HG03045 (cell line): ENCODE measurements around the gene MIGA2.
"Not testable (repeated sequence)": the region's sequence is repeated elsewhere in the genome, so short reads cannot be mapped to it uniquely, and the experiment has no call there.

Experiments used
- ATAC-seq: cut with Tn5 transposase; IDR thresholded peaks from one replicate; pipeline ENCODE4 v1.9.1; 2021; ENCODE audit warnings: mild to moderate bottlenecking, moderate library complexity; ENCODE audit not compliant: unreplicated experiment

MIGA2 gene

DNA sequence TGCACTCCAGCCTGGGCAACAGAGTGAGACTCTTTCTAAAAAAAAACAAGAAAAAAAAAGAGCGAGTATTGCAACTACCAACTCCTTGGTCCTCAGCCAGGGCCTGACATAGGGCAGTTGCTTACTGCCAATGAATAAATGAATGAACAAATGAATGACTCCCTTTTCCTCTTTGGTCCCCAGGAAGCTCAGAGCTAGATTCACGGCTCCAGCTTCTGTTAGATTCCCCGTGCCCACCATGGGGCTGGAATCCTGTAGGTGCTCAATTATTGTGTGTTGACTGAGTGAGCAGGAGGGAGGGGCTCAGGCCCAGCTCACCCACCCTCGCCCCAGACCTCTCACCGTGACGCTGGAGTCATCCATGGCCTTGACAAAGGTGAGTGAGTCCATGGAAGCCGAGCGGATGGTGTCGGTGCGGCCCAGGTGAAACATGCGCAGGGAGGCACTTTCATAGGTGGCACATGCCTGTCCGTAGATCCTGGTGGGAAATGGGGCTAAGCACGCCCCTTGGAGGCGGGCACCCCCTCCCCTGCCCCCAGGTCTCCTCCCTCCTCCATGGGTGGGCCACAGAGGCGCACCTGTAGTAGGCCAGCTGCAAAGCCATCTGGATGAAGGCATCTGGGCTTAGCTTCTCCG is 61.4 kb downstream of the MIGA2 start:
- no peak for ATAC-seq

DNA sequence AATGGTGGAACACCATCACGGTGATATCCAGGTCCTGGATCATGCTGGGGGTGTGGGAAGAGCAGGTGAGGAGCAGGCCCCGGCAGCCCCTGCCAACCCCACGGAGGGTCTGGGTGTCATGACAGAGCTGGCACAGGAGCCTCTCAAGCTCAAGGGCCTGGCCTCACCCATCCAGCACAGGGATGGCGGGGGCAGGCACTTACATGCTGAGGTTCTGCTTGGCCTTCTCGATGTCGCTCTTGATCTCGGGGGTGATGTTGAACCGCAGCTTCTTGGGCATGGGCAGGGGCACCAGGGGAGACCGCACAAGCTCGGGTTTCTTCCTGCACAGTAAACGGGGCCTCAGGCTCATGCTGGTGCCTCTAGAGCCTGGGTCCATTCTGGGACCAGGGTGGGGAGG is 61.9 kb downstream of the MIGA2 start:
- no peak for ATAC-seq

DNA sequence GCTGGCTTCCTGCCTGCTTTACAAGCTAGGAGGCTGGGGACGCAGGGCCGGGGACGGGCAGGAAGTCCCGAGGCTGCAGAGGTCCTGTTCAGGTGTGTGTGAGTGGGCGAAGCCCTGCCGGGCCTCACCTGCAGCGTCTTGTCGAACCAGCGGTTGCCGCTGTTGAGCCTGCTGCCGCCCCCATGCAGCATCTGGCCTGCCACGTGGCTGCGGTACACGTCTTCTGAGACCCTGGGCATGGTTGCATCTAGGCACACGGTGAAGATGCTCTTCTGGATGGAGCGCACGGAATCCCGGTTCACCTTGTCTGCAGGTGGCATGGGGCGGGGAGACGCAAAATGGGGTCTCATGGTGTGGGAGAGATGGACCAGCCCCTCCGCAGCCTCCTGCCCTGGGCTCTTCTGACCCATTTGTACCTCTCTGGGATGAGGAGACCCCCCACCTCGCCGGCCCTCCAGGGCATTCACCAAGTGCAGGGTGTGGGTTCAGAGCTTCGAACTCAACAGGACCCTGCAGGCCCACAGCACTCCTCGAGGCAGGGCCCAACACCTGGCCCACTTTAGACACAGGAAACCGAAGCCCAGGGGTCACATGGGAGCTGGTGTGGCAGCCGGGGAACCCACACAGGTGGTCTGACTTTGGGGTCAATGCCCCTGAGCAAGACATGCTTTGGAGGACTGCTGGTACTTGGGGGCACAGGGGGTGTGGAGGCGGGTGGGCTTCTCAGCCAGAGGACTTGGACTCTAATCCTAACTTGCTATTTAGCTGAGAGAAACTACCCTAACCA is 64.2 kb downstream of the MIGA2 start:
- ATAC-seq: no peak

DNA sequence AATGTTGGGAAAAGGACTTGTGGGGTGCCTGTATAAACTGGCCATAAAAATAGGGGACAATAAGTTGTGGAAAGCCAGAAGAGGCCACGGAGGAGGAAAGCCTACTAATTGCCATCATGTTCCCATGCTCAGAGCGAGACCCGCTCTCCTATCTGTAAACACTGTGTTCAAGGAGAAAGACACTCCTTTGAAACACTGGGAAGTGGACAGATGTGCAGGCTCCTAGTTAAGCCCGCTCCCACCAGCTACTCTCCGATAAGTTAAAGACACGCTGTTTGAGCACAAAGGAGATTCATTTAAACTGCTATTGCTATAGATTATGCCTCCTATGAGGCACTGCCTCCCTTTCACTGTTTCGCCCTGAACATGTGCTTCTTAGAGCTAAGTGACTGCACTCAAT is 64.9 kb downstream of the MIGA2 start:
- ATAC-seq: no peak

DNA sequence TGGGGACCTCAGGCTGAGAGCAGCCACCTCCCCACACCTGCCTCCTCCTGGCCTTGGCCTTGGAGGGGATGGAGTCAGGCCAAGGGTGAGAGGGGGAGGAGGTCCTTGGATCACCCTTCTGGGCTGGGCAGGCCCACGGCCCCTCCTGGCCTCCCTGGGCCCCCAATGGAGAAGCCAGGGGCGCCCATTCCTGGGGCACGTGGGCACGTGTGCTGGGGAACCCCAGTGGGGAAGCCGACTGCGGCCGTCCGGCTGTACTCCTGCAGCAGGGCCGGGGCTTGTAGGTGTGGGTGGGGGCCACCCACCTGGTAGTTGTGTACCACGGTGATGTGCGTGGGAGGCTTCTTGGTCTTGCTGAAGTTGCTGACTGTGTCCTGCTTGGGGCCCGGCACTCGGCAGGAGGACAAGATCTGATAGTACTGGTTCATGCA is 65.7 kb downstream of the MIGA2 start:
- ATAC-seq: no peak

DNA sequence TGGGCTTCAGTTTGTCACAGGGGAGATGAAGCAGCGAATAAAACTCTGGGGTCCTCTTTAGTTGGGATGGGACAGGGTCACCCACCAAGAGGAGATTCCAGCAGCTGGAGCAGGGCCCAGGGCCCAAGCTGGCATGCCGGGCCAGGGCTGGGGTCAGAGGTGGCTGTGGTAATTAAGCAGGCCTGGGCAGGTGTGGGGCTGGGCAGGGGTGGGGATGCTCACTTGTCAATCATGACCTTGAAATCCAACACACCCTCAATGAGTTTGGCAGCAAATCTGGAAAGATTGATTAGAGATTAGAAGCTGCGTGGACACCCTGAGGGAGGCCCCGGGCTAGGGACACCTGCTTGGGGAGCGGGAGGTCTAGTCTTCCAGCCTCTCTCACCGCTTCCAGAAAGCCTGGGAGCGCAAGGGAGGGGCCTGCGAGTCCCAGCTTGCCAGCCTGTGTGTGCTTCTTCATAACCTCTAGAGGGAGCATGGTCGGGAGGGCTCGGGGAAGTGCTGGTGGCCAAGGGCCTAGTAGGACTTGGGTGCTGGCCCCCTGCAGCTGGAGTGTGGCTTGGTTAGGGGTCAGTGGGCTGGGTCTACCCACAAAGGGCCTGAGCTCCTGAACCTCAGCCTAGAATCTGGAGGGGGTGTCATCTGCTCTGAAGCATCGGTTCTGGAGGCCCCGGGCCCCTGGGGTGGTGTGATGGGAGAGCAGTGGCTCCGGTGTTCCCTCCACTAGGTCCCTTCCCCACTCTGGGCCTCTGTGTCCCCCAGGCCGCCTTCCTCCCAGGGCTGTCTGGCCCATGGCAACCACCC is 66.6 kb downstream of the MIGA2 start:
- ATAC-seq: no peak

DNA sequence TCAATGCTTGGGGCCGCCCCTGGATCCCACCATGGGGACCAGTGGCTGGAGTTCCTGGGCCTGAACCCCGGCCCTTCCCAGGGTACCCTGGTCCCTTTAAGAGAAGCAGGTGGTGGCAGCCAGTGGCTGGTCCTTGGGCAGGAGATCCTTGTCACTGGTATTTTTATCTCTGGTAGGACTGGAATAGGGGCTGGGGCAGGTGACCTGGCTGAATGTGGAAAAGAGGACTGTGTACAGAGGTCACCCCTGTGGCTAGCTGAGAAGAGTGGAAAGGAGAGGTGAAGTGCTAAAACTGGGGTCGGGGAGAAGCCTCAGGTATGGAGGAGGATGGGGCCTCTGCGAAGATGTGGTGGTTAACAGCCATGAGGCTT is 67.2 kb downstream of the MIGA2 start:
- ATAC-seq: no peak

DNA sequence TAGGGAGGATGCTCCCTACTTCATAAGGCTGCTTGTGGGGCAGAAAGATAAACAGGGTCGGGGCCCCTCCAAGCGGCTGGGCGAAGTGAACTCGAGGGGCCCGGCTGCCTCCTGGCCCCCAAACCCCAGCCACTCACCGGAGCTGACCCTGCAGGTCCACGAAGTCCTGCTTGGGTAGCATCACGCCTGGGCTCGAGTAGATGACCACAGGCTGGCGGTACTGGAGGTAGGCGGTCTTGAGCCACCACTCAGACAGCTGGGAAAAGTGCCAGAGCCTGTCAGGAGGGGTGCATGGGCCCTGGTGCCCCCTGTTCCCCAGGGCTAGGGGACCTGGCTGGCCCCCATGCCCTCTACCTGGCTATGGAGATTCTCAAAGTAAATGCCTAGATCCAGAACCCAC is 67.6 kb downstream of the MIGA2 start:
- no peak for ATAC-seq

DNA sequence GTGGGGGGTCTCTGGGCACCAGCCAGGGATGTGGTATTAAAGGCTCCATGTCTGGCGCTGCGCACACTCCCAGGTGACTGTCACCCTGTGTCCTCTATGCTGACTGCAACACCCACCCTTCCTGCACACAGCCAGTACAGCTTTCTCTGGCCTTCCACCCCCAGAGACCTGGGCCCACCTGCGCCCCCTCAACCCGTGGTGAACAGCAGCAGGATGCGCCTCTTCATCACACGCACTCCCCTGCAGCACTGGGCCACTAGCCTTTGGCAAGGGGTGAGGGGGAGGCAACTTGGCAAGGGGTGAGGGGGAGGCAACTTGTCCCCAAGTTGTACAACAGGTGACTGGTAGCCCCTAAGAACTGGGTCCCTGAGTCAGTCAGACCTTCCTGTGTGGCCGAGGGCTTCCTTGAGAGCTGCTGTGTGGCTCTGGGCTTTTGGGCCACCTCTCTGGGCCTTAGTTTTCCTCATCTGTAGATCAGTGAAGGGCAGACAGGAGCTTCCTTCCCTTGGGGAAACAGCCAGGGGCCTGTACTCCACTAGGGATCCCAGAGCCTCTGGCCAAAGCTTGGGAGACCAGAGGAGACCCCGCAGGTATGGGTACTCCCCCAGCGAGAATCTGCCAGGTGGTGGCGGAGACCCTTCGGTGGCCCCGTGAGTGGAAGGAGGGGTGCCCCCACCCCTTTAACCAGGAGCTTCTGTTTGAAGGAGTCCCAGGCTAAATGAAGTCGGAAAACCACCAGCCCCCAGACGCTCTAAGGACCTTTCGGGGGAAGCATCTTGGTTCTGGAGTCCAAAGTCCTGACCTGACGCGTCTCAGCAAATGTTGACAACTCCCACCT is 69.7 kb downstream of the MIGA2 start:
- ATAC-seq: no peak

DNA sequence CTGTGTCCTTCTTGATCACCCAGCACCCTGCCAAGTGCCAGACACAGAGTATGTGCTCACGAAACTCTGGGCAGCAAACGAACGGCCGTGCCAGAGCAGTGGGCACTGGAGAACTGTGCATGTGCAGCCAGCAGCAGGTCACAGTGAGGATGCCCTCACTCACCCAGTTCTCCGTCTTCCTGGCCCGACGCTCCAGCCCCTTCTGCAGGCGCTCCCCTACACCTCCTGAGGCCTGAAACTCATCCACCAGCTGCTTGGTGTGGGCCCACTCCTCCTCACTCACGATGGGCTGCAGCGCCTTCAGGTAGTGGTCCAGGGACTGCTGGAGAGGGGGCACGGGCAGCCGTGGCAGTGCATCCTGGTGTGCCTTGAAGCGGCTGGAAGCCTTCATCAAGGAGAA is 71.2 kb downstream of the MIGA2 start:
- ATAC-seq: no peak

DNA sequence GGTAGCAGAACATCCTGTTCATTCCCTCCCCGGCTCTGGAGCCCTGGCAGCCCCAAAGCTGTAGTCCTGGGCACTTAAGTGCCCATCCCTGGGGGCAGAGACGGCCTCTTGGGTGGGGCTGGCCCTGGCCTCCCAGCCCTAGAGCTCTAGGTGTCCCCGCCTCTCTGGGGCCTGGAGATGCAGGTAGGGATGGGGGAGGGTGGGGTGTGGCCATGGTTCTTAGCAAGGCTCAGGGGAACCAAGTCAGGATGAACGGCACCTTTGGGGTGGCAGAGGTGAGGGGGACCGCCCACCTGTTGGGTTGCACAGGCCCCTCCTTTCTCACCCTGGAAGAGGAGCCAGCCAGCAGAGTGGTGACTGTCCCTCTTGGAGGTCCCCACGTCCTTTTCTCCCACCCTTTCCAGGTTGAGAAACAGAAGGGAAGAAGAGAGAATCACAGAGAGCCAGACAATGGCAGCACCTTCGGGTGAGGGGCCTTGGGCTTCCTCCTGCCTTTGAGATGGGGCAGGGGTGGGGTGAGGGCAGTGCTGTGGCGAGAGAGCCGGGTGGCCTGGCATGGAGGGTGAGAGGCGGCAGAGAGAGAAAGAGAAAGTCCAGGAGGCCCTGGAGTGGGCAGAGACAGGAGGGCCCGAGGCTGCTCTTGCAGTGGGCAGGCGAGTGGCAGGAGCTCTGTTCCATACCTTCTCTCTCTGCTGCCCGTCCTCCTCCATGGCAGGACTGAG is 71.8 kb downstream of the MIGA2 start:
- ATAC-seq: no peak

DNA sequence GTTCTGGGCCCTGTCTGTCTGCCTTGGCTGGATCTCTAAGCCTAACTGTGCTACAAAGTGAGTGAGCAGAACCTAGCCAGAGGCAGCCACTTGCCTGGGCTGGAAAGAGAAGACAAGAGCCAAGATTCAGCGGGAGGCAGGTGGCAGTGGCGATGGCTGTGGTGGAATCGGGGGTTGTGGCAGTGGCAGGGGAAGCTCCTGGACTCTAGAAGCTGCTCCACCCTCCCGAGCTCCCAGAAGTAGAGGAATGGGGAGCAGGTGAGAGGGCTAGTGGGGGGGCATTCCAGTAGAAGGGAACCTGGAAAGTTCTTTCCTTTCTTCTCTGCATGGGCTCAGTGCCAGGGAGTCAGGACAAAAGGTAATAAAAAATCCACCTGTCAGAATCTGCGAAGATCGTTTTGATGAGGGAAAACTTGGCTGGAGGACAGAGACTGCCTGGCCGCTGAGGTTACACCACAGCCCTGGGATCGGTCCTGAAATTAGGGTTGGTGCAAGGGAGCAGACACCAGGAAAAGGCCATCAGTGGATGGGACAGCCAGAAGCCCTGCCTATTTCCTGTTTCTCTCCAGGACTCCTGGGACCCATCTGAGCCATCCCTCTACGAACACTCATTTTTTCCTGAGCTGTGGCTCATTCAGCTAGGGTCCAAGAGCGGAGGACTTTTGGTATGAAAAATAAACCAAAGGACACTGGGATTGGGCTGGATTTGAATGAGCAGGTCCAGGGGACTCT is 72.5 kb downstream of the MIGA2 start:
- no peak for ATAC-seq

DNA sequence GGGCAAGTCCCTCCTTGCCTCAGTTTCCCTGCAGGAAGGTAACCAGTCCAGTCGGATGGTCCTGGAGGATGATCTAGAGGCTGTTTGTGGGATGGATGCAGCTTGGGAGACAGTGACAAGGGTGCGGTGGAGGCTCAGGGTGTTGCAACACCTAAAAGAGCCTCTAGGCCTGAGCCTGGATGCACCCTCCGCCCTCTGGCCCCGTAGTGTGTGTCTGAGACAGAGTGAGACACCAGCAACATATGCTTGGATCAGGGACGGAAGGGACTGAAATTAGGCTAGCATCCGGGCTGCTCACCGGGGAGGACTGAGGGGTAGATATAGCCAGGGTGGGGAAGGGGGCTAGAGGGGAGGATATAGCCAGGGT is 73.1 kb downstream of the MIGA2 start:
- no peak for ATAC-seq

DNA sequence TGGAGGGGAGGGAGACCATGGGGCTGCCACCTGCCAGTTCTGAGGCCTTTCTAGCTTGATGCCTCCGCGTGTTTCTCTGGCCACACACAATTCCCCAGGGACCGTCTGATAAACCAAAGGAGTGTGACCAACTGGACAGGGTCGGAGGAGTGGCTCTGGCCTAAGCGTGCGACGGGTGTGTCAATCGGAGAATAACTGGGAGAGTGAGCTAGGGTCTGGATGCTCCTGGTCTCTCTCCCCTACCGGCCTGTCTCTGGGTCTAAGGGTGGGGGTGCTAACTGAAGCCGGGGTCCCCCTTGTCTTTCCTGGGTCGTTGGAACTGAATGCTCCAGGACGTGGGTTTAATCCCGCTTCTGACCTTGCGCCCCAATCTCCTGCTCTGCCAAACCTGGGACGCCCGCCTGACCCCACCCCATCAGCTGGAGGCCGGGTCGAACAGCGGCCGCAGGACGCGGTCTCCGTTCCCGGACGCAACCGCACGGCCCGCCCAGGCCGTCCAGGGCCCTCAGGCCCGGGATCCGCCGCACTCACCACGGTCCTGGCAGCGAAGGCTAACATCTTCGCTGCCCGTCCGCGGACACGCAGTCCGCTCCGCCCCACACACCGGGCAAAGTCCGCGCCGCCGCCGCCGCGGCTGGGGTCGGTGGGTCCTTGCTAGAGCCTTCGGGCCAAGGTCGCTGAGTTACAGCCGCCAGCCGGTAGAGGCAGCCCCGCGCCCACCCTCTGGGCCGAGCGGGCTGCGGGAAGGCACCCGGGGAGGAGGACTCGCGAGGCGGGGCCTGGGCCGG is 73.7 kb downstream of the MIGA2 start:
- ATAC-seq: no peak

DNA sequence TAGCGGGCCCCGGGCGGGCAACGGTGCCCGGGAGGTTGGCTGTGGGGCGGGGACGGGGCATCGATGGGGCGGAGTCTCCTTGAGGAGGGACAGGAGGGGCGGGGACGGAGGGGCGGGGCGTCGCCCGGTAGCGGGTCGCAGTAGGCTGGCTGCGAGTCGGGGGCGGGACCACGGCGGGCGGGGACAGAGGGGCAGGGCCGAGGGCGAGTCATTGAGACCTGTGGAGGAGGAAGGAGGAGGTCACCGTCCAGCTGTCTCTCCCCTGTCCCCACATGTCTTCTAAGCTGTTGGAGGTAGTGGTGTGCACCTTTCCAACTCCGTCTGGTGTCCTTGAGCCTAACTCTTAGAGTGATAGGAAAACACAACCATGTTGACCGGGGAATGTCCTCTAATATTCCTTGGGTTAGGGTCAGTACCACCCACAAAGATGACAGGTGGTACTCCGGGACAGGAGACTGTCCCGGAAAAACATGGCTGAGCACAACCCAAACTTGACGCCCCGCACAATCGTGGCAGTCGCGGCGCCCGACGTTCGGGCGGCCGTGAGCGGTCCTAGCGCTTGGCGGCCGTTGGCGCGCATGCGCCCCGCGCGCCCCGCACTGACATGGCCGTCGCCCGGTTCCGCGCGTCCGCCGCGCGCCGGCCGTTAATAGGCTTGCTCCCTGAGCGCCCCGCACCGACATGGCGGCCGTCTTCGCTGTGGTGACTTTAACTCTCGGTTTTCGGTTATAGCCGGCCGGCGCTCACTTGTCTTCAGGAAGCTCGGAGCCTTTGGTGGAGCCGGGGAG is 74.5 kb downstream of the MIGA2 start, which contains the start of the genes CRAT and PTPA:
Gene CRAT, minus strand, starts transcription at position 54 of the 788 bp plus-strand sequence. CDS start 284 bp downstream, outside the sequence.
Gene PTPA, plus strand, starts transcription at position 676 of the 788 bp plus-strand sequence. CDS start 186 bp downstream, outside the sequence.
- peak; percentile 76 for ATAC-seq

DNA sequence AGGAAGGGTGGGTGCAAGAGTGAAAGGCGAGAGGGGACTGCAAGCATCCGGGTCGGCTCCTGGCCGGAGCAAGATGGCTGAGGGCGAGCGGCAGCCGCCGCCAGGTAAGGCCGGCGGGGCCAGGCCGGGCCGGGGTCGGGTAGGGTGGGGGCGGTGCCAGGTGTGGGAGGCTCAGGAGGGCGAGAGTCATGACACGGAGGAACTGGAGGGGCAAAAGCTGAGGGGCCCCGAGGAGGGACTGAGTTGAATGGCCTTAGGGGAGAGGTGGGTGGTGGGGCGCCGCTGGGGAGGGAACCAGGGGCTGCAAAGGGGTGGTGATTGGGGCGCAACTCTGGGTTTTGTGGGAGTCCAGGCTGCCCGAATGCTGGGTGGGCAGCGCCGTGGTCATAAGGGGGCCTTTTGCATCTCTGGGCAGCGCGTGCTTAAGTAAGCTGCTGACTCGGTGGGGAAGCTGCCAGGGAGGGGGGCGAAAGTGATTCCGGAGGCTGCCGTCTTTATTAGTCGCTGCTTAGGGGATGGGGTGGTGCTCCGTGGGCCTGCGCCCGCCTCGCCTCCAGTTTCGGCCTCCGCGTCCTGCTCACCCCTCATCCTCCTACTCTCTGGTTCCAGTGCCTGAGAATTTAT is 75.2 kb downstream of the MIGA2 start:
- no peak for ATAC-seq

DNA sequence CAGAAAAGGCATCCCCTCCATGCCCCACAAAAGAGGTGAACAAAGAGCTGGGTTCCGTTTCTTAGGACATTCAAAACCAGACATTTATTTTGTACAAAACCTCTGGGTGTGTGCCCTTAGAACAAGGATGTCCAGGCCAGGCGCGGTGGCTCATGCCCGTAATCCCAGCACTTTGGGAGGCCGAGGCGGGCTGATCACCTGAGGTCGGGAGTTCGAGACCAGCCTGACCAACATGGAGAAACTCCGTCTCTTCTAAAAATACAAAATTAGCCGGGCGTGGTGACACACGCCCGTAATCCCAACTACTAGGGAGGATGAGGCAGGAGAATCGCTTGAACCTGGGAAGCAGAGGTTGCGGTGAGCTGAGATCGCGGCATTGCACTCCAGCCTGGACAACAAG is 76.1 kb downstream of the MIGA2 start:
- ATAC-seq: not testable (repeated sequence)
